ENCODE results near the gene AEBP2.
"Not testable (repeated sequence)": the region's sequence is repeated elsewhere in the genome, so short reads cannot be mapped to it uniquely, and the experiment has no call there.

Gene AEBP2

DNA sequence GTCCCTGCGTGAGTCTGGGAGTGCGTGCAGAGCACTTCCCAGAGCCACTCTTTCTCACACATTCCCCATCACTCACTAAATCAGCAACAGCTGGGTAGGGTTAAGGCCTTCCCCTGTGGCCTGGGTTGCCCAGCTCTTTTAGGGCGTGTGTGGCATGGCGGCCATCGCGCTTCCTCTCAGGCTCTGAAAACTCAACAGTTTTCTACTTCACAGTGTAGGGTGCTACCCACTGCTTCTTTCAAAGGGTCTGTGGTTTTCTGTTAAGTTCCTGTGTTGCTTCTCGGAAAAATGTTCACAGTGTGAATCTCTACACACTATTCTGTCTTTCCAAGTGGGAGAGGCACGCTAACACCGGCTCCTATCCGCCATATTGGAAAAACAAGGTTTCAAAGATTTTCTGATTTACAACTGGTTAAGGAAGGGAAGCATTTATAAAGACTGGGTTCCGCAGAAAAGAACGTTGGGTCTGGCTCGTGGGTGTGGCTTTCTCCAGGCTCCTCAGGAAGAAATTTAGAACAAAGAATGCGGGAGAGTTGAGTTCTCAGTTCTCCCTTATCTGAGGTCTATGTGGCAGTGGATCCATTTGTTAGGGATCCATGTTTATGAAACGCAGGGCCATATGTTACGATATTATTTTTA lies 34.9 kb upstream of the AEBP2 start:
- Histone ChIP-seq H3K9me3 (ENCODE audit: control insufficient read depth, low read depth, low read length) (no peaks in the 10 kb centered on the region), H3K4me1 (ENCODE audit: control insufficient read depth, low read depth, low read length) (peaks cover 5% of the 10 kb centered on the region), H3K27ac (ENCODE audit: low read length) (no peak overlapping the region), H3K36me3 (ENCODE audit: control insufficient read depth, low read depth, low read length) (no peaks in the 10 kb centered on the region), H3K27me3 (ENCODE audit: control insufficient read depth, insufficient read depth, low read length) (no peaks in the 10 kb centered on the region), H3K9ac (ENCODE audit: low read length) (no peak overlapping the region), H3K4me3 (ENCODE audit: low read length) (no peak overlapping the region)

DNA sequence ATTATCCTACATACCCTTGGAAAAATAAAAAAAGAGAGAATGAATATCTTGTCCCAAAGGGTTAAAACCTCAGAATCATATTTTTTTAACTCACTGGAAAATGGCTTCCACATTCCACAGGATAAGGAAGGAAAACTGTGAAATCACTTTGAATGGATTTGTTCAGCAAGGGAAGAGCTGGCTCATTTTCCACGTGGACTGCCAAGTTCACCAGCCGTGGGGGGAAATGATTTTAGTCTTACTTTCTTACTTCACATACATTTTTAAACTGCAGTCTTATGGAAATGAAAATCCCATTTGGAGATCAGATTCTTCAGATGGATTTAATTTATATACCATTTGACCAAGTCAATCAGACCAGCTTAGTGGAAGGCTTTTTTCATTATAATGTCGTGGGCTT lies 29.9 kb upstream of the AEBP2 start:
- H3K9ac ChIP-seq (ENCODE audit: low read length) = peak overlapping the region; percentile 32
- H3K36me3 ChIP-seq (ENCODE audit: control insufficient read depth, low read depth, low read length) = no peaks in the 10 kb centered on the region
- no peaks in the 10 kb centered on the region for H3K9me3 ChIP-seq (ENCODE audit: control insufficient read depth, low read depth, low read length)
- H3K4me1 ChIP-seq (ENCODE audit: control insufficient read depth, low read depth, low read length) = peaks cover 30% of the 10 kb centered on the region
- H3K27ac ChIP-seq (ENCODE audit: low read length) = peak overlapping the region; percentile 37
- H3K27me3 ChIP-seq (ENCODE audit: control insufficient read depth, insufficient read depth, low read length) = no peaks in the 10 kb centered on the region
- H3K4me3 ChIP-seq (ENCODE audit: low read length) = no peak overlapping the region

DNA sequence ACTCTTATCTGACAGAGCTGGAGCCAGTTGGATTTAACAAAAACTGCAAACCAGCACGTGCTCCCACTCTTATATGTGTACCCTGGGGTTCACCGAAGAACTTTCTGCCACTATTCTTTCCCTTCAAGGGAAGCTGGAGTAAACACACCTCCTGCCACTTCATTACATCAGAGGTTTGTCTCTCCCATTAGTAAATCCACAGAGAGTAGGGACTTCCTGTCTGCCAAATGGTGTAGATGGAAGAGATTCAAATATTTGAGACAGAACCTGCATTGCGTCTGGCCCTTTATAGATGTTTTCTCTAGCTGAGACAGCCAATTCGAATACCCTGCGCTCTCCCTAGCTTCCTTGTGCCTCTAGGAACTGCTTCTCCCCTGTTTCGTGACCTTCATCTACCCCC lies 29.1 kb upstream of the AEBP2 start:
- no peaks in the 10 kb centered on the region for H3K9me3 ChIP-seq (ENCODE audit: control insufficient read depth, low read depth, low read length)
- no peak overlapping the region for H3K27ac ChIP-seq (ENCODE audit: low read length)
- H3K4me1 ChIP-seq (ENCODE audit: control insufficient read depth, low read depth, low read length) = peaks cover 30% of the 10 kb centered on the region
- peak overlapping the region; percentile 11 for H3K4me3 ChIP-seq (ENCODE audit: low read length)
- H3K9ac ChIP-seq (ENCODE audit: low read length) = peak overlapping the region; percentile 32
- no peaks in the 10 kb centered on the region for H3K27me3 ChIP-seq (ENCODE audit: control insufficient read depth, insufficient read depth, low read length)
- no peaks in the 10 kb centered on the region for H3K36me3 ChIP-seq (ENCODE audit: control insufficient read depth, low read depth, low read length)

DNA sequence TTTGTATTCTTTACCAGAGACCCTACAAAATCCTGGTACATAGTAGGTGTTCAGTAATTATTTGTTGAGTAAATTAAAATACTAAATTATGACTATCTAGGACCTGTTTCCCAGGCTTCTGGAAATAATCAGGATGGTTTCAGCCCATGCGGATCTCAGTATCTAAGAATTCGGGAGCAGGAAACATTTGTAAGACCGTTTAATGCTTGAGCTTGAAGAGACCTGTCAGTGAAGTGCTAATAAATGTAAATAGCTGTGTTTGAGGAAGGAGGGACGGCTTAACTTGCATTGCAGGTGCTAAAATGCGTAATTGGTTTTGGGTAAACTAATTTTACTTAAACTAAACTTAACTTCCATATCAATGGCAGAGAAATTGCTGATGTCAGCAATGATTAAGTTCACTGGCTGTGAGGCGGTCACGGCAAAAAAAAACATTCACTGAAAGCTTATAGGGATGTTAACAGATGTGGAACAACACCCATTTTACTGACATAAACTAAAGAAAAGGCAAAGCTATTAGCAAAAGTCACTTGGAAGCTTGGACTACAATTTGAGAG lies 28.6 kb upstream of the AEBP2 start:
- no peaks in the 10 kb centered on the region for H3K36me3 ChIP-seq (ENCODE audit: control insufficient read depth, low read depth, low read length)
- H3K9ac ChIP-seq (ENCODE audit: low read length) = no peak overlapping the region
- H3K27me3 ChIP-seq (ENCODE audit: control insufficient read depth, insufficient read depth, low read length) = no peaks in the 10 kb centered on the region
- H3K9me3 ChIP-seq (ENCODE audit: control insufficient read depth, low read depth, low read length) = no peaks in the 10 kb centered on the region
- H3K4me1 ChIP-seq (ENCODE audit: control insufficient read depth, low read depth, low read length) = peaks cover 30% of the 10 kb centered on the region
- peak overlapping the region; percentile 4 for H3K27ac ChIP-seq (ENCODE audit: low read length)
- H3K4me3 ChIP-seq (ENCODE audit: low read length) = peak overlapping the region; percentile 11

DNA sequence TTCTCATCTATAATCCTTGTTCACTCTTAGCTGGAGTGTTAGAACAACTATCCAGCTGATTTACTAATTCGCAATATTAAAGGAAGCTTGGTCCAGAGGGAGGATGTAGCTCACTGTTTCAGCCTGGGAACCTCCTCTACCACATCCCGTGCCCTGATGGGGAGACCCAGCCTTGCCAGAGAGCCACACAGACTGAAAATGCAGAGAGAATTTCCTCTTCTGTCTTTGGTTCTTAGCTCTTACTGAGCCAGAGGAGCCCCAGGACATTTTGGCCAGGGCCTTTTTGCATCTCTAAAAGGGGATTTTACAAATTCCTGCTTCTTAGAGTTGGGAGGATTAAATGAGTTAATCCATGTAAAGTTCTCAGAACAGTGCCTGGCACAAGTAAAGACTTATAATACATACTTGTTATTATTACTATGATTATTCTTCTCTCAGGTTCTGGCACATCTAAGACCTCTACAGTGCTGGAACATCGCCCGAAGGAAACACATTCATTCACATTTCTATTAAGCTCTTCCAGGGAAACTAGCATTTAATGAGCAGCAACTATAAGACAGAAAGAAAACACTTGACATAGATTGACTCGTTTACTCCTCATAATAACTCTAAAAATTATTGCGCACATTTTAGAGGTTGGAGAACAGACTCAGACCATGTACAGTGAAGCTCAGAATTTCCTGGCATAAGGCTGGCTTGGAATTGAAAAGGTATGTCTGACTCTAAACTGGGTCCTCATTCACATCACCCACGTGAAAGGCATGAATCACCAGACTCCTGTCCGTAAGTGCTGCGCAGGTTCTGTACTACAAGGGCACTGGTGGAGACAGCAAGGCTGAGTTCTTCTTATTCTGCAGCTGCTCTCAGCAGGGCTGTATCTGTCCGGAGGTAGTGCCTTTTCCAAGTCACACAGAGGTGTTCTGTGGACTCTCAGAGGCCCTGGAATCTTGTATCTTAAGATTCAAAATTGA lies 27.8 kb upstream of the AEBP2 start:
- Histone ChIP-seq H3K4me1 (ENCODE audit: control insufficient read depth, low read depth, low read length) (peaks cover 30% of the 10 kb centered on the region), H3K4me3 (ENCODE audit: low read length) (no peak overlapping the region), H3K9ac (ENCODE audit: low read length) (no peak overlapping the region), H3K36me3 (ENCODE audit: control insufficient read depth, low read depth, low read length) (no peaks in the 10 kb centered on the region), H3K9me3 (ENCODE audit: control insufficient read depth, low read depth, low read length) (no peaks in the 10 kb centered on the region), H3K27ac (ENCODE audit: low read length) (peak overlapping the region; percentile 4), H3K27me3 (ENCODE audit: control insufficient read depth, insufficient read depth, low read length) (no peaks in the 10 kb centered on the region)

DNA sequence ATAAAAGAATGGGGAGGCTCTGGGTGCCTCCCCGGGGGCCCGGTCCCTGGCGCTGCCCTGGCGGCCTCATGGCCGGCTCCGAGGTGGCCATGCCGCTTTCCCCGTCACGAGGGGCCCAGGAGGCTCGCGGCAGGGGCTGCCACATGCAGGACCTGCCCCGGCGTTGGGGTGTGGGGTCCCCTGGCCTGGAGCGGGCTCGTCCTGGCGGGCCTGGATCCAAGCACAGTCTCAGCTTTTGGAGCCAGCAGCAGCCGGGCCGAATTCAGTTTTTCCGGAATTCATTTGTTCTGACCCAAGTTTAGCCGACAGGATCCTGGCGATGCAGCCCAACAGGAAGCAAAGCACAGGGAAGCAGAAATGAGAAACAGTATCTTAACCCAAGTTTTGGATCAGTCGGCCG lies 26.4 kb upstream of the AEBP2 start:
- H3K36me3 ChIP-seq (ENCODE audit: control insufficient read depth, low read depth, low read length) = no peaks in the 10 kb centered on the region
- peaks cover 30% of the 10 kb centered on the region for H3K4me1 ChIP-seq (ENCODE audit: control insufficient read depth, low read depth, low read length)
- no peak overlapping the region for H3K4me3 ChIP-seq (ENCODE audit: low read length)
- no peaks in the 10 kb centered on the region for H3K27me3 ChIP-seq (ENCODE audit: control insufficient read depth, insufficient read depth, low read length)
- H3K9ac ChIP-seq (ENCODE audit: low read length) = no peak overlapping the region
- no peaks in the 10 kb centered on the region for H3K9me3 ChIP-seq (ENCODE audit: control insufficient read depth, low read depth, low read length)
- no peak overlapping the region for H3K27ac ChIP-seq (ENCODE audit: low read length)

DNA sequence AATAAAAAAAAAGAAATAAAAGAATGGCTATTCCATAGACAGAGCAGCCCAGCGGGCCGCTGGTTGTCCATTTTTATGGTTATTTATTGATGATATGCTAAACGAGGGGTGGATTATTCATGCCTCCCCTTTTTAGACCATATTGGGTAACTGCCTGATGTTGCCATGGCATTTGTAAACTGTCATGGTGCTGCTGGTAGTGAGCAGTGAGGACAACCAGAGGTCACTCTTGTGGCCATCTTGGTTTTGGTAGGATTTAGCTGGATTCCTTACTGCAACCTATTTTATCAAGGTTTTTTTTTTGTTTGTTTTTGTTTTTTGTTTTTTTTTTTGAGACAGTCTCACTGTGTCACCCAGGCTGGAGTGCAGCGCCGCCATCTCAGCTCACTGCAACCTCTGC lies 25.7 kb upstream of the AEBP2 start:
- not testable (repeated sequence) for H3K9me3 ChIP-seq (ENCODE audit: control insufficient read depth, low read depth, low read length); H3K4me3 ChIP-seq (ENCODE audit: low read length); H3K27ac ChIP-seq (ENCODE audit: low read length); H3K9ac ChIP-seq (ENCODE audit: low read length); H3K27me3 ChIP-seq (ENCODE audit: control insufficient read depth, insufficient read depth, low read length); H3K36me3 ChIP-seq (ENCODE audit: control insufficient read depth, low read depth, low read length)
- H3K4me1 ChIP-seq (ENCODE audit: control insufficient read depth, low read depth, low read length) = peaks cover 30% of the 10 kb centered on the region

DNA sequence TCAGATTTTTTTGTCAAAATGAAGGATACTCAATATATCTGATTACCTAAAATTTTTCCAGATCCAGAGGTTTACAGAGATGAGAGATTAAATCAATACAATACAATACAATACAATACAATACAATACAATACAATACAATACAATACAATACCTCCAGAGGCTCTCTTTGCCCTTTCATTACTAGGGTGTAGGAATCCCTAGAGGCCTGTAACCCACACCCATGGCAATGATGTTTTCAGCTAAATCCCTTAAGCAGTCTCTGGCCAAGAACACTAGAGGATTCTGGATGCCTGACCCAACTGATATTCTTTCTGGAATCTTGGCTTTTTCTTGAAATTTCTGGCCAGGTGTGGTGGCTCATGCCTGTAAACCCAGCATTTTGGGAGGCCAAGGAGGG lies 23.7 kb upstream of the AEBP2 start:
- no peaks in the 10 kb centered on the region for H3K9me3 ChIP-seq (ENCODE audit: control insufficient read depth, low read depth, low read length)
- peaks cover 12% of the 10 kb centered on the region for H3K4me1 ChIP-seq (ENCODE audit: control insufficient read depth, low read depth, low read length)
- no peak overlapping the region for H3K27ac ChIP-seq (ENCODE audit: low read length)
- no peak overlapping the region for H3K4me3 ChIP-seq (ENCODE audit: low read length)
- H3K9ac ChIP-seq (ENCODE audit: low read length) = no peak overlapping the region
- H3K36me3 ChIP-seq (ENCODE audit: control insufficient read depth, low read depth, low read length) = no peaks in the 10 kb centered on the region
- no peaks in the 10 kb centered on the region for H3K27me3 ChIP-seq (ENCODE audit: control insufficient read depth, insufficient read depth, low read length)

DNA sequence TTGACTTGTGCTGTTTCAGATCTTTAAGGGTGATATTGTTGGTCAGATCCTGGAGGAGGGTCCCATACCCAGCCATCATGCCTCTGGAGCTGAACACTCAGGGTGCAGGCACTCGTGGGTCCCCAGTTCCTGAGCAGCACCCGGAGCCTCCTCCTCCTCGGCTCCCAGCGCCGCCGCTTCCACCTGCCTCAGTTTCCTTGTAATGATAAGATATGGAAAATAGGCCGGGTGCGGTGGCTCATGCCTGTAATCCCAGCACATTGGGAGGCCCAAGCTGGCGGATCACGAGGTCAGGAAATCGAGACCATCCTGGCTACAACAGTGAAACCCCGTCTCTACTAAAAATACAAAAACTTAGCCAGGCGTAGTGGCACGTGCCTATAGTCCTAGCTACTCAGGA lies 20.2 kb upstream of the AEBP2 start:
- Histone ChIP-seq H3K9ac (ENCODE audit: low read length) (no peak overlapping the region), H3K4me1 (ENCODE audit: control insufficient read depth, low read depth, low read length) (no peaks in the 10 kb centered on the region), H3K27ac (ENCODE audit: low read length) (no peak overlapping the region), H3K27me3 (ENCODE audit: control insufficient read depth, insufficient read depth, low read length) (no peaks in the 10 kb centered on the region), H3K36me3 (ENCODE audit: control insufficient read depth, low read depth, low read length) (no peaks in the 10 kb centered on the region), H3K4me3 (ENCODE audit: low read length) (no peak overlapping the region), H3K9me3 (ENCODE audit: control insufficient read depth, low read depth, low read length) (no peaks in the 10 kb centered on the region)

DNA sequence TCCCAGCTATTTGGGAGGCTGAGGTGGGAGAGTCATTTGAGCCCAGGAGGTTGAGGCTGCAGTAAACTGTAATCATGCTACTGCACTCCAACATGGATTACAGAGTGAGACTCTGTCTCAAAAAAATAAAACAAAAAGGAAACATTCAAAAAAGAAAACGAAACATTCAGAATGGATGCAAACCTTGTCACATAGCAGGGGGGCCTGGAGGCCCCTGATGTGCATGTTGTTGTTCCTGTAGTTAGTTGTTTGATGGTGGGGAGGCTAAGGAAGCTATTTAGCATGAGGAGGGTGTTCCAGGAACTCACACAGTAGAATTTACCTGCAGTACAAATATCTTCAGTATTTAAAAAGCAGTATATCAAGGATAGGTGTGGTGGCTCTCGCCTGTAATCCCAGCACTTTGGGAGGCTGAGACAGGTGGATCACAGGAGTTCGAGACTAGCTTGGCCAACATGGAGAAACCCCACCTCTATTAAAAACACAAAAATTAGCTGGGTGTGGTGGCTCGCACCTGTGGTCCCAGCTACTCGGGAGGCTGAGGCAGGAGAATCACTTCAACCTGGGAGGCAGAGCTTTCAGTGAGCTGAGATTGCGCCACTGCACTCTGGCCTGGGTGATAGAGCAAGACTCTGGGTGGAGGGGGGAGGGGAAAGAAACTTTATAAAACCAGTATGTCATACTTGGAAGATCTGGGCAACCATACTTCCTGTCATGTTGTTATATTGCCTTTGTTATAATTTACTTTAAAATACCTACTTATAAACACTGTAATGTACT lies 17.6 kb upstream of the AEBP2 start:
- Histone ChIP-seq H3K4me1 (ENCODE audit: control insufficient read depth, low read depth, low read length) (no peaks in the 10 kb centered on the region), H3K36me3 (ENCODE audit: control insufficient read depth, low read depth, low read length) (no peaks in the 10 kb centered on the region), H3K27me3 (ENCODE audit: control insufficient read depth, insufficient read depth, low read length) (no peaks in the 10 kb centered on the region), H3K27ac (ENCODE audit: low read length) (no peak overlapping the region), H3K4me3 (ENCODE audit: low read length) (no peak overlapping the region), H3K9ac (ENCODE audit: low read length) (no peak overlapping the region), H3K9me3 (ENCODE audit: control insufficient read depth, low read depth, low read length) (no peaks in the 10 kb centered on the region)

DNA sequence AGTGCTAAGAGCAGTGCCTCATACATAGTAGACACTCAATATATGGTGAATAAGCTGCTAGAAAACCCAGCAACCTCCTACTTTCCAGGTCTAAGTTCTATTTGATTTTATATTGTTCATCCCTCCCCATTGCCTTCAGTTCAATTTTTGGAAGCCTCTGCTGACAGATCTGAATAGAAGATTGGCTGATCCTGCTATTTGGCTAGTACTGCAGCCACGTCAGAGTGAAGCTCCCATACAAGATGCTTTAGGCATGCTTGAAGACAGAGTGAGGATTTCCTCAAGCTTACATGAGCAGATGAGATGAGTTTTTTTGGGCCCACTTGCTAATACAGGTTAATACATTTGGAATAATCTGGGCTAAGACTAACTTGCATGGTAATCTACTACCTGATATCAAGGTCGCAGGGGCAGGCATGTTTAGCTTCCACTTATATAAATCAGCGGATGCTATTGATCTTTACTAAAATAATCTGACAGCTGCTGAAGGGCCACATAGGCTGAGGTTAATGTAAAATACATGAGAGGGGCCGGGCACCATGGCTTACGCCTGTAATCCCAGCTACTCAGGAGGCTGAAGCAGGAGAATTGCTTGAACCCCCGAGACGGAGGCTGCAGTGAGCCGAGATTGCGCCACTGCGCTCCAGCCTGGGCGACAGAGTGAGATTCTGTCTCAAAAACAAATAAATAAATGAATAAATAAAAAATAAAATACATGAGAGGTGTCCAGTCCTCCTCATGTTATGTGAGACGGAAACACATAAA lies 15.9 kb upstream of the AEBP2 start:
- Histone ChIP-seq H3K36me3 (ENCODE audit: control insufficient read depth, low read depth, low read length) (no peaks in the 10 kb centered on the region), H3K9me3 (ENCODE audit: control insufficient read depth, low read depth, low read length) (no peaks in the 10 kb centered on the region), H3K9ac (ENCODE audit: low read length) (no peak overlapping the region), H3K4me3 (ENCODE audit: low read length) (no peak overlapping the region), H3K4me1 (ENCODE audit: control insufficient read depth, low read depth, low read length) (no peaks in the 10 kb centered on the region), H3K27ac (ENCODE audit: low read length) (no peak overlapping the region), H3K27me3 (ENCODE audit: control insufficient read depth, insufficient read depth, low read length) (no peaks in the 10 kb centered on the region)
